Stimulated activated naive CD8-positive, alpha-beta T cell treated with anti-CD3 and anti-CD28 coated beads, Interleukin-15, Interleukin-2, amounts not matched to agents 100 U/mL and 50 U/mL, for 24 hours (primary cell): ENCODE measurements around the gene COL18A1.

Source experiments
- ATAC-seq: fragments of 150-1000 bp; cut with Tn5 transposase; one replicate; pipeline ENCODE4 v1.10.0; 2021
- DNase-seq: peaks from one replicate; pipeline ENCODE4 v3.0.0; 2021

COL18A1 gene

GRCh38 chr21:45456584-45457160, 51.7 kb downstream of the COL18A1 start:
- DNase-seq (no peak), ATAC-seq (no peak)

GRCh38 chr21:45457161-45457831, 52.3 kb downstream of the COL18A1 start:
- no peak for DNase-seq
- ATAC-seq: no peak

GRCh38 chr21:45457832-45458172, 52.8 kb downstream of the COL18A1 start:
- DNase-seq (no peak), ATAC-seq (no peak)

- ATAC-seq (no peak), DNase-seq (no peak)
Observed at GRCh38 chr21:45458281-45459170, 53.6 kb downstream of the COL18A1 start.

GRCh38 chr21:45459171-45460010, 54.4 kb downstream of the COL18A1 start:
- DNase-seq: no peak
- no peak for ATAC-seq

GRCh38 chr21:45460011-45460565, 55.1 kb downstream of the COL18A1 start:
- ATAC-seq: no peak
- no peak for DNase-seq

- DNase-seq: no peak
- no peak for ATAC-seq
Observed at GRCh38 chr21:45460611-45461368, 55.8 kb downstream of the COL18A1 start.

GRCh38 chr21:45461369-45461750, 56.4 kb downstream of the COL18A1 start:
- ATAC-seq (no peak), DNase-seq (no peak)

- DNase-seq (no peak), ATAC-seq (no peak)
Observed at GRCh38 chr21:45461806-45462341, 56.9 kb downstream of the COL18A1 start.

GRCh38 chr21:45463871-45464270, 58.9 kb downstream of the COL18A1 start:
- no peak for ATAC-seq
- DNase-seq: no peak

- ATAC-seq: no peak
- no peak for DNase-seq
Observed at GRCh38 chr21:45464309-45464708, 59.3 kb downstream of the COL18A1 start.

- no peak for DNase-seq
- no peak for ATAC-seq
Observed at GRCh38 chr21:45465105-45465504, 60.1 kb downstream of the COL18A1 start.

- DNase-seq: no peak
- ATAC-seq: no peak
Observed at GRCh38 chr21:45465611-45466329, 60.8 kb downstream of the COL18A1 start.

GRCh38 chr21:45466330-45467220, 61.6 kb downstream of the COL18A1 start:
- DNase-seq (no peak), ATAC-seq (no peak)

GRCh38 chr21:45467221-45467779, 62.3 kb downstream of the COL18A1 start:
- ATAC-seq: no peak
- no peak for DNase-seq

- DNase-seq (no peak), ATAC-seq (no peak)
Observed at GRCh38 chr21:45468051-45468970, 63.3 kb downstream of the COL18A1 start.

- DNase-seq (no peak), ATAC-seq (no peak)
Observed at GRCh38 chr21:45468971-45469272, 64.0 kb downstream of the COL18A1 start.
